HL-60 (cell line): ENCODE results near the gene LIPT1.
A peak's percentile ranks its signal among the peaks of the same experiment; 100 is the strongest.

Experiments
- DNase-seq, 2 experiments: peaks; one replicate each; pipeline ENCODE4 v3.0.0-alpha.2; 2010 to 2020; ENCODE audit warnings: low read depth in 1 of 2, low spot score in 1 of 2
- H3K27ac ChIP-seq: fragments of 250-450 bp; sonication (Bioruptor Pico); replicated peaks from 2 replicates; pipeline ENCODE4 v1.5.1; 2020; ENCODE audit warnings: mild to moderate bottlenecking, moderate library complexity
- H3K27me3 ChIP-seq: fragments of 250-450 bp; sonication (Bioruptor Pico); 2 replicates; pipeline ENCODE4 v1.5.1; 2021; ENCODE audit warnings: mild to moderate bottlenecking, moderate library complexity; ENCODE audit not compliant: insufficient read depth, poor library complexity, severe bottlenecking
- H3K4me3 ChIP-seq: replicated peaks from 2 replicates; pipeline ENCODE4 v1.5.1; 2011; ENCODE audit warnings: mild to moderate bottlenecking, control low read depth, low read length; ENCODE audit not compliant: insufficient read depth
- GABPA ChIP-seq: IDR thresholded peaks from 2 replicates; pipeline ENCODE4 v1.6.1; 2012; ENCODE audit warnings: low read depth
- POLR2AphosphoS5 ChIP-seq: IDR thresholded peaks from 2 replicates; pipeline ENCODE4 v1.6.1; 2012; ENCODE audit warnings: low read depth
- SPI1 ChIP-seq: IDR thresholded peaks from 2 replicates; pipeline ENCODE4 v1.6.1; 2012; ENCODE audit warnings: low read depth, mild to moderate bottlenecking, borderline replicate concordance
- TF ChIP-seq, protein P1 (sequence below): IDR thresholded peaks from 2 replicates; pipeline ENCODE4 v1.6.1; 2012; ENCODE audit warnings: low read depth; ENCODE audit not compliant: insufficient replicate concordance
- TF ChIP-seq, protein P2 (sequence below): IDR thresholded peaks from one replicate; pipeline ENCODE4 v1.5.1; 2011; ENCODE audit warnings: low read length, control low read depth, inconsistent platforms; ENCODE audit not compliant: insufficient read depth

LIPT1 gene

DNA sequence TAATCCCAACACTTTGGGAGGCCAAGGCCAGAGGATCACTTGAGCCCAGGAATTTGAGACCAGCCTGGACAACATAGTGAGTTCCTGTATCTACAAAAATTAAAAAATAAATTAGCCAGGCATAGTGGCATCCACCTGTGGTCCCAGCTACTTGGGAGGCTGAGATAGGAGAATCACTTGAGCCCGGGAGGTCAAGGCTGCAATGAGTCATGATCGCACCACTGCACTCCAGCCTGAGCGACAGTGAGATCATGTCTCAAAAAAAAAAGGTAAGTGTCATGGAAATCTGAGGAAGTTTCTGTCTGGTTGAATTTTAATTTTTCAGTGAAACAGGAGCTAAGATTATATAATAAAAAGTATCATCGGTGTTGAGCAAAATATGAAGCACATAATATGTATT, 15.8 kb upstream of the LIPT1 start:
- no peak for TF ChIP-seq POLR2AphosphoS5
- TF ChIP-seq, protein P1, sequence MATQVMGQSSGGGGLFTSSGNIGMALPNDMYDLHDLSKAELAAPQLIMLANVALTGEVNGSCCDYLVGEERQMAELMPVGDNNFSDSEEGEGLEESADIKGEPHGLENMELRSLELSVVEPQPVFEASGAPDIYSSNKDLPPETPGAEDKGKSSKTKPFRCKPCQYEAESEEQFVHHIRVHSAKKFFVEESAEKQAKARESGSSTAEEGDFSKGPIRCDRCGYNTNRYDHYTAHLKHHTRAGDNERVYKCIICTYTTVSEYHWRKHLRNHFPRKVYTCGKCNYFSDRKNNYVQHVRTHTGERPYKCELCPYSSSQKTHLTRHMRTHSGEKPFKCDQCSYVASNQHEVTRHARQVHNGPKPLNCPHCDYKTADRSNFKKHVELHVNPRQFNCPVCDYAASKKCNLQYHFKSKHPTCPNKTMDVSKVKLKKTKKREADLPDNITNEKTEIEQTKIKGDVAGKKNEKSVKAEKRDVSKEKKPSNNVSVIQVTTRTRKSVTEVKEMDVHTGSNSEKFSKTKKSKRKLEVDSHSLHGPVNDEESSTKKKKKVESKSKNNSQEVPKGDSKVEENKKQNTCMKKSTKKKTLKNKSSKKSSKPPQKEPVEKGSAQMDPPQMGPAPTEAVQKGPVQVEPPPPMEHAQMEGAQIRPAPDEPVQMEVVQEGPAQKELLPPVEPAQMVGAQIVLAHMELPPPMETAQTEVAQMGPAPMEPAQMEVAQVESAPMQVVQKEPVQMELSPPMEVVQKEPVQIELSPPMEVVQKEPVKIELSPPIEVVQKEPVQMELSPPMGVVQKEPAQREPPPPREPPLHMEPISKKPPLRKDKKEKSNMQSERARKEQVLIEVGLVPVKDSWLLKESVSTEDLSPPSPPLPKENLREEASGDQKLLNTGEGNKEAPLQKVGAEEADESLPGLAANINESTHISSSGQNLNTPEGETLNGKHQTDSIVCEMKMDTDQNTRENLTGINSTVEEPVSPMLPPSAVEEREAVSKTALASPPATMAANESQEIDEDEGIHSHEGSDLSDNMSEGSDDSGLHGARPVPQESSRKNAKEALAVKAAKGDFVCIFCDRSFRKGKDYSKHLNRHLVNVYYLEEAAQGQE = no peak
- TF ChIP-seq GABPA = no peak
- TF ChIP-seq SPI1 = no peak
- TF ChIP-seq, protein P2, sequence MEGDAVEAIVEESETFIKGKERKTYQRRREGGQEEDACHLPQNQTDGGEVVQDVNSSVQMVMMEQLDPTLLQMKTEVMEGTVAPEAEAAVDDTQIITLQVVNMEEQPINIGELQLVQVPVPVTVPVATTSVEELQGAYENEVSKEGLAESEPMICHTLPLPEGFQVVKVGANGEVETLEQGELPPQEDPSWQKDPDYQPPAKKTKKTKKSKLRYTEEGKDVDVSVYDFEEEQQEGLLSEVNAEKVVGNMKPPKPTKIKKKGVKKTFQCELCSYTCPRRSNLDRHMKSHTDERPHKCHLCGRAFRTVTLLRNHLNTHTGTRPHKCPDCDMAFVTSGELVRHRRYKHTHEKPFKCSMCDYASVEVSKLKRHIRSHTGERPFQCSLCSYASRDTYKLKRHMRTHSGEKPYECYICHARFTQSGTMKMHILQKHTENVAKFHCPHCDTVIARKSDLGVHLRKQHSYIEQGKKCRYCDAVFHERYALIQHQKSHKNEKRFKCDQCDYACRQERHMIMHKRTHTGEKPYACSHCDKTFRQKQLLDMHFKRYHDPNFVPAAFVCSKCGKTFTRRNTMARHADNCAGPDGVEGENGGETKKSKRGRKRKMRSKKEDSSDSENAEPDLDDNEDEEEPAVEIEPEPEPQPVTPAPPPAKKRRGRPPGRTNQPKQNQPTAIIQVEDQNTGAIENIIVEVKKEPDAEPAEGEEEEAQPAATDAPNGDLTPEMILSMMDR = no peak
- no peak overlapping the region for H3K27ac ChIP-seq
- H3K4me3 ChIP-seq = no peak overlapping the region
- H3K27me3 ChIP-seq = no peaks in the 10 kb centered on the region
- DNase-seq = no peak

DNA sequence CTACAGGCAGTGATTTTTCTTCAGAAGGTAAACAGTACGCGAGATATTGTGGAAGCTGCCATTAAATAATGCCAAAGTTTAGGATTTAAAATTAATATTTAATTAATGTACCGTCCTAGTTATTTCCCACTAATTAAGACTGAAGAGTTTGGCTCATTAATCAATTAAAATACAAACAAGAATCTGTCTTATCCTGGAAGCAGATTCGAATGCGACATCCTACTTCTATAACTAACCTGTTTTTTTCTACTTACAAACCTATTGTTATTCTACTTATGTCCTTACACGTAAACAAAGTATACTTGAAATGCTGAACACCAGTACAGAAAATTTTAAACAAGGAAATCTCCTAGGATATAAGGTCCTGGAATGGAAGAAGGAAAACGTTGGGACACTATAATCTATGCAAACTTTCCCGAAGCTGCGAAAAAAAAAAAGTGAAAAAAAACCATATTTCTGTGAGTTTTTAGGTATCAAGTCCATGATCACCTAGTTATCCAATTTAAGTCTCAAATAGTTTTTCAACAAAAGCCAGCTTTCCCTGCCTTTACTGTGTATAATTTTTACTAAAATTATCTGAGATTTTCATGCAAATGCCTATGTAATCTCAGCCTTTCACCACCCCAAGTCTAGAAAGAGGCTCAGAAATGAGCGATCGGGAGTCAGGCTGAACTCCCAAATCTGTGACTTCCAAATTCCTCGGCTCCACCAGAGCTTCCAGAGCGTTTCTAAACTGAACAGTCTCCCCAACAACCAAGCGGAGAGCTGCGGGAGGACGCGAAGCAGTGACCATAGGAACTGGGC, 14.5 kb upstream of the LIPT1 start:
- TF ChIP-seq POLR2AphosphoS5 (no peak), SPI1 (no peak), GABPA (no peak)
- TF ChIP-seq, protein P2 = no peak
- TF ChIP-seq, protein P1 = no peak
- DNase-seq = no peak
- Histone ChIP-seq H3K4me3 (peak overlapping the region; percentile 99), H3K27me3 (no peaks in the 10 kb centered on the region), H3K27ac (peak overlapping the region; percentile 57)

DNA sequence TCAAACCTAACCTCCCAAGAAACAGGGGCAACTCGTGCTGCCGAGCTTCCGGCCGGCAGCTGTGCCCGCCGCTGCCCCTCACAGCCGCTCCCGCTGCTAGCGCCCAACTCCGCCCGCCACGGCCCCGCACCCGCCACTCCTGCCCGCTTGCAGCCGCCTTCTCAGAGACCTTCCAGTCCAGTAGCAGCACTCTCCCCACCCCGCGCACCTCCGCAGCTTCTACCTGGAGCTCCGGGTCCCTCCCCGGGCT, 14.0 kb upstream of the LIPT1 start:
- peak overlapping the region; percentile 99 for H3K4me3 ChIP-seq
- no peak for DNase-seq
- peak overlapping the region; percentile 57 for H3K27ac ChIP-seq
- TF ChIP-seq POLR2AphosphoS5 = no peak
- no peak for TF ChIP-seq SPI1
- no peak for TF ChIP-seq GABPA
- TF ChIP-seq, protein P1 = no peak
- TF ChIP-seq, protein P2 = no peak
- no peaks in the 10 kb centered on the region for H3K27me3 ChIP-seq
